Keratinocyte (primary cell): ENCODE measurements around the gene CD40.

Experiments used
- CTCF ChIP-seq, 3 experiments: IDR thresholded peaks in 1 of 3; conservative IDR thresholded peaks in 1 of 3; optimal IDR thresholded peaks in 1 of 3; 2 replicates in 2 of 3; 3 replicates in 1 of 3; pipeline versions ENCODE3 to v1.5.1; 2011; ENCODE audit warnings: low read length in 3 of 3, mild to moderate bottlenecking in 3 of 3, moderate library complexity in 2 of 3, control low read depth in 1 of 3, inconsistent platforms in 1 of 3; ENCODE audit not compliant: insufficient read depth in 2 of 3; ENCODE audit errors: extremely low read depth in 1 of 3
- EZH2 ChIP-seq: IDR thresholded peaks from one replicate; pipeline ENCODE4 v1.6.1; 2012; ENCODE audit warnings: inconsistent platforms, mild to moderate bottlenecking, low read length, moderate library complexity

DNA sequence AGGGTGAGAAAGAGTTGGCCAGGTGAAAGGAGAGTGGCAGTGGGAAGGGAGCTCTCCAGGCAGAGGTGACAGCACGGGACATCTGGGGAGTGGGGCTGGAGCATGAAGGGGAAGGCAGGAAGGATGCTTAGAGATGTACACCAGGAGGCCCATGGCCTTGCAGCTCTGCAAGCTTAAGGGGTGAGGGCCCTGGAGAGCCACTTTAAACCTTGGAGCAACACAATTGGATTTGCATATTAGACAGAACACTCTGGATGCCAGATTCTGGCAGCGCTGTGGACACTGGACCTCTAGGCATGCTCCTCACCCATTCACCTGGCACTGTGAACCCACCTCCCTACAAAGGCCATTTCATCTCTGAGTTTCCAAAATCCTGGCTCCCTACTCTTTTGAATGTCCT lies 3.7 kb upstream of the CD40 start:
- no peak for TF ChIP-seq CTCF (optimal IDR thresholded peaks at IDR 0.05 in 1 of 3, IDR thresholded peaks at IDR 0.05 in 1 of 3, conservative IDR thresholded peaks at IDR 0.05 in 1 of 3; ENCODE audit: extremely low read depth in 1 of 3, insufficient read depth in 2 of 3, low read length in 3 of 3)
- no peak for TF ChIP-seq EZH2
